Lung (tissue), 12 donors: ENCODE measurements around the gene ESAM. TPM values are rescaled to one million over a fixed set of nuclear protein-coding genes. Genes with fewer than 3 reads are reported as not detected.

Experiments used
- ATAC-seq: fragments of 200-7000 bp; cut with Tn5 transposase; one replicate; pipeline ENCODE4 v1.9.1; 2020; ENCODE audit warnings: moderate number of reproducible peaks; ENCODE audit not compliant: insufficient read depth, low FRiP score
- DNase-seq, 3 donors: peaks; one replicate each; pipeline ENCODE4 v3.0.0-alpha.2; 2013 to 2017
- H3K27ac ChIP-seq, 2 donors: one replicate each; pipeline ENCODE4 v1.5.1; 2013; ENCODE audit warnings: mild to moderate bottlenecking in 2 of 2, moderate library complexity in 2 of 2, control low read depth in 1 of 2, inconsistent platforms in 1 of 2, low read depth in 1 of 2, low read length in 1 of 2
- H3K27me3 ChIP-seq, 3 donors: one replicate each; pipeline ENCODE4 v1.5.1; 2013; ENCODE audit warnings: low read length in 2 of 3; ENCODE audit not compliant: control insufficient read depth in 3 of 3, insufficient read depth in 3 of 3
- H3K36me3 ChIP-seq, 4 donors: one replicate each; pipeline ENCODE4 v1.5.1; 2013; ENCODE audit warnings: low read length in 4 of 4, mild to moderate bottlenecking in 1 of 4, moderate library complexity in 1 of 4; ENCODE audit not compliant: control insufficient read depth in 4 of 4, insufficient read depth in 4 of 4
- H3K4me1 ChIP-seq, 5 donors: one replicate each; pipeline ENCODE4 v1.5.1; 2013; ENCODE audit warnings: low read length in 5 of 5, mild to moderate bottlenecking in 2 of 5, moderate library complexity in 1 of 5; ENCODE audit not compliant: control insufficient read depth in 5 of 5, insufficient read depth in 5 of 5
- H3K4me3 ChIP-seq: one replicate; pipeline ENCODE4 v1.5.1; 2013; ENCODE audit warnings: mild to moderate bottlenecking, control low read depth, moderate library complexity
- H3K9ac ChIP-seq, 2 donors: one replicate each; pipeline ENCODE4 v1.5.1; 2013; ENCODE audit warnings: low read length in 2 of 2, control low read depth in 1 of 2; ENCODE audit not compliant: insufficient read depth in 1 of 2
- H3K9me3 ChIP-seq, 4 donors: one replicate each; pipeline ENCODE4 v1.5.1; 2013; ENCODE audit warnings: low read length in 3 of 4, mild to moderate bottlenecking in 1 of 4, moderate library complexity in 1 of 4; ENCODE audit not compliant: control insufficient read depth in 4 of 4, insufficient read depth in 3 of 4
- CTCF ChIP-seq: IDR thresholded peaks from 2 replicates; pipeline ENCODE4 v1.5.1; 2012; ENCODE audit warnings: mild to moderate bottlenecking; ENCODE audit errors: control extremely low read depth, extremely low read depth
- WGBS, 2 donors: extraction: QIAGEN DNeasy Blood & Tissue Kit; methylation state at CpG; one replicate each; pipeline ENCODE4 v1.1.7; 2013; 5-methylcytosine and 5-hydroxymethylcytosine counted together
- polyA plus RNA-seq, 2 donors: library from polyadenylated mRNA; stranded (reverse); fragments of 200-250 nt; gene quantifications; one replicate each; pipeline ENCODE4 v1.2.1, GENCODE V29; 2013
- total RNA-seq, 2 donors: library from RNA; depleted of rRNA in 1 of 2; stranded (reverse); fragments of >200 nt in 1 of 2; gene quantifications; one replicate each; pipeline ENCODE4 v1.2.1, GENCODE V29; 2014 to 2021
- donor health status: control.
- donor health status: control.
- donor health status: Bipolar disorder and iron deficiency.
- donor health status: healthy.
- donor health status: DM: yes; HTN: yes; CAD: no.

Gene ESAM
- total and polyA plus RNA-seq, 4 donors, result 77.7 to 142 (median 130) TPM

- ATAC-seq (no peak), DNase-seq (no peak)
- Histone ChIP-seq H3K27me3 (peaks cover 0 to 57% (median 25%) of the 10 kb centered on the region in 3 donors), H3K4me3 (no peak overlapping the region), H3K9ac (no peak overlapping the region), H3K36me3 (no peaks in the 10 kb centered on the region), H3K27ac (no peak overlapping the region), H3K4me1 (peaks cover 4 to 29% (median 14%) of the 10 kb centered on the region in 5 donors), H3K9me3 (no peaks in the 10 kb centered on the region)
- no peak for TF ChIP-seq CTCF
- WGBS, 2 donors, result 33 to 46% methylated on average over 6 of the region's 6 CpGs
Observed at GRCh38 chr11:124722176-124722575, 39.9 kb downstream of the ESAM start.

GRCh38 chr11:124719534-124719933, 42.6 kb downstream of the ESAM start:
- H3K9me3 ChIP-seq, result no peaks in the 10 kb centered on the region
- no peak overlapping the region for H3K9ac ChIP-seq
- DNase-seq, result no peak
- no peak for ATAC-seq
- H3K4me1 ChIP-seq, result peaks cover 0 to 13% (median 4%) of the 10 kb centered on the region in 5 donors
- no peaks in the 10 kb centered on the region for H3K36me3 ChIP-seq
- no peak overlapping the region for H3K4me3 ChIP-seq
- 80 to 85% methylated on average over 2 of the region's 2 CpGs for WGBS, 2 donors
- H3K27ac ChIP-seq, result no peak overlapping the region
- peaks cover 0 to 58% (median 25%) of the 10 kb centered on the region in 3 donors for H3K27me3 ChIP-seq
- TF ChIP-seq CTCF, result no peak

GRCh38 chr11:124718801-124719200, 43.3 kb downstream of the ESAM start:
- TF ChIP-seq CTCF, result no peak
- no peak overlapping the region for H3K4me3 ChIP-seq
- no peak for ATAC-seq

More at GRCh38 chr11:124718801-124719200, 43.3 kb downstream of the ESAM start:
- Histone ChIP-seq H3K36me3 (no peaks in the 10 kb centered on the region), H3K4me1 (peaks cover 0 to 13% (median 4%) of the 10 kb centered on the region in 5 donors), H3K9ac (no peak overlapping the region), H3K27me3 (peaks cover 0 to 54% (median 28%) of the 10 kb centered on the region in 3 donors), H3K27ac (no peak overlapping the region), H3K9me3 (no peaks in the 10 kb centered on the region)
- no peak for DNase-seq
- WGBS, 2 donors, result 75 to 77% methylated on average over 14 of the region's 14 CpGs
